Measurements from ENCODE around the gene DAZAP1.

Gene DAZAP1

DNA sequence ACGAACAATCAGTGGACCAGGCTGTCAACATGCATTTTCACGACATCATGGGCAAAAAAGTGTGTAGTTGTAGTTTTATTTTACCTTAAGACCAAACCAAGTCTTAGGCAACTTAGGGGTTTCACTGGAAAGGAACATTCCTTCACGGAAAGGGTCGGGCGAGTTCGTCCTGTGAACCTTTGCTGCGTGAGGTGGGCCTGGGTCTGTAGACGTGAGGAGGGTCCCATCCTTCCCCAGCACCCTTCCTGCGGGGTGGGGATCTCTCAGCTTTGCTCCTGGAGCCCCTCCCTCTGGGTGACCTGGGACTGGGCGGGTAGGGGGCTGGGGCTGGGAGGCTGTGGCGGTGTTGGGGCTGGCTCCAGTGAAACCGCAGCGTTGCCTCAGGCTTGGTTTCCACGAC, 18.5 kb downstream of the DAZAP1 start:
- peaks cover 54 to 70% of the 10 kb centered on the region in 2 donors for H3K36me3 ChIP-seq (ENCODE audit: control insufficient read depth in 2 of 2, insufficient read depth in 2 of 2, low read length in 2 of 2)
- no peak overlapping the region for H3K9ac ChIP-seq (ENCODE audit: low read depth in 1 of 2, low read length in 2 of 2)
- no peaks in the 10 kb centered on the region for H3K27me3 ChIP-seq (ENCODE audit: control insufficient read depth in 2 of 2, insufficient read depth in 2 of 2, low read length in 2 of 2)
- no peak overlapping the region for H3K27ac ChIP-seq (ENCODE audit: low read depth in 2 of 2, low read length in 2 of 2)
- H3K9me3 ChIP-seq (ENCODE audit: control insufficient read depth in 2 of 2, low read length in 2 of 2), result no peaks in the 10 kb centered on the region
- no peak overlapping the region for H3K4me3 ChIP-seq (ENCODE audit: low read length in 2 of 2)
- H3K4me1 ChIP-seq (ENCODE audit: control insufficient read depth in 2 of 2, insufficient read depth in 2 of 2, low read length in 2 of 2), result peaks cover 3 to 8% of the 10 kb centered on the region in 2 donors

DNA sequence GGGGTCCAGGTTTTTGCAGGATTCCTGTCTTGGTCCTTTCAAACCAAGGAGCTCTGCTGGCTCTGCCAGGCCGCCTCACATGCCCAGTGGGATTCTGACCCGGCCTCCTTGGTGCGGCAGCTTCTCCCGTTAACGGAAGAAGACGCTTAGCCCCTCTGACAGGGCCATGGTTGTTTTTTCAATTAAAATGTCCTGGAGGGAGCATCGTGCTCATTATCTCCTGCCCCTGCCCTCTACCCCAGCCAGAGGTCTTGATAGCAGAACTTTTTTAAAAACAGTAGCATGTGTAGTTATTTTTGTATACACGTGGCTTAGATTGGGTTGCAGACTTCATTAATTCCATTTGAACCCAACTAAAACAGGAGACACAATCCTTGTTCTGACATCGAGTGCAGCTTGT, 19.4 kb downstream of the DAZAP1 start:
- no peak overlapping the region for H3K27ac ChIP-seq (ENCODE audit: low read depth in 2 of 2, low read length in 2 of 2)
- no peaks in the 10 kb centered on the region for H3K9me3 ChIP-seq (ENCODE audit: control insufficient read depth in 2 of 2, low read length in 2 of 2)
- no peak overlapping the region for H3K4me3 ChIP-seq (ENCODE audit: low read length in 2 of 2)
- H3K9ac ChIP-seq (ENCODE audit: low read depth in 1 of 2, low read length in 2 of 2), result no peak overlapping the region
- H3K27me3 ChIP-seq (ENCODE audit: control insufficient read depth in 2 of 2, insufficient read depth in 2 of 2, low read length in 2 of 2), result no peaks in the 10 kb centered on the region
- peaks cover 50 to 67% of the 10 kb centered on the region in 2 donors for H3K36me3 ChIP-seq (ENCODE audit: control insufficient read depth in 2 of 2, insufficient read depth in 2 of 2, low read length in 2 of 2)
- peaks cover 3 to 8% of the 10 kb centered on the region in 2 donors for H3K4me1 ChIP-seq (ENCODE audit: control insufficient read depth in 2 of 2, insufficient read depth in 2 of 2, low read length in 2 of 2)

DNA sequence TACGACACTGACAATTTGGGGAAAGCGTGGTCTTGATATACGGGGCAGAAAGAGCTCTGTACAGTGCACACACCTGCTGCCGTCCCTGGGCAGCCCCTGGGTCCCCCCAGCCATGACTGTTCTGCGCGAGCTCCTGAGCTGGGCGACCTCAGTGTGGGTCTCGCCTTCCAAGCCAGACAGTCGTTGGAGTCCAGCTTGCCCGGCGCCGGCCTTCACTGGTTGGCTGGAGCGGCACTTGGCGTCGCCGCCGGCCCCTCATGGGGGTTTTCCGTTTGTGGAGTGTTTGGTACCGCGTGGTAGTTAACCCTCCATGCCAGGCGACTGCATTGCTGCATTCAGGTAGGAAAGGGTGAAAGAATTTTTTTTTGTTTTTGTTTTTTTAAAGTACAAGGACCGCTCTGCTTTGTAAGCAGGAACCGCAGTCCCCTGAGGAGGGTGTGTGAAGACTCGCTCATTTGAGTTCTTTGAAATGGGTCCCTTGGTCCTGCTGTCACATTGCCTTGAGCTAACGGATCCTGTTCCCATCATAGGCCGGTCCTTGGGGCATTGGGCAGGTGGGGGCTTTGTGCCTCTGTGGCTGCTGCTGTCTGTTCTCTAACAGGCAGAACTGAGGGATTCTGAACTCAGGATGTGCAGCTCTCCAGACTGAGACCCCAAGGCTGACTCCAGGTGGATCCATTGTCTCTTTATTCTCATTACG, 20.0 kb downstream of the DAZAP1 start:
- Histone ChIP-seq H3K9ac (ENCODE audit: low read depth in 1 of 2, low read length in 2 of 2) (no peak overlapping the region), H3K9me3 (ENCODE audit: control insufficient read depth in 2 of 2, low read length in 2 of 2) (no peaks in the 10 kb centered on the region), H3K4me1 (ENCODE audit: control insufficient read depth in 2 of 2, insufficient read depth in 2 of 2, low read length in 2 of 2) (peaks cover 3 to 8% of the 10 kb centered on the region in 2 donors), H3K36me3 (ENCODE audit: control insufficient read depth in 2 of 2, insufficient read depth in 2 of 2, low read length in 2 of 2) (peaks cover 52 to 67% of the 10 kb centered on the region in 2 donors), H3K27me3 (ENCODE audit: control insufficient read depth in 2 of 2, insufficient read depth in 2 of 2, low read length in 2 of 2) (no peaks in the 10 kb centered on the region), H3K27ac (ENCODE audit: low read depth in 2 of 2, low read length in 2 of 2) (no peak overlapping the region), H3K4me3 (ENCODE audit: low read length in 2 of 2) (no peak overlapping the region)

DNA sequence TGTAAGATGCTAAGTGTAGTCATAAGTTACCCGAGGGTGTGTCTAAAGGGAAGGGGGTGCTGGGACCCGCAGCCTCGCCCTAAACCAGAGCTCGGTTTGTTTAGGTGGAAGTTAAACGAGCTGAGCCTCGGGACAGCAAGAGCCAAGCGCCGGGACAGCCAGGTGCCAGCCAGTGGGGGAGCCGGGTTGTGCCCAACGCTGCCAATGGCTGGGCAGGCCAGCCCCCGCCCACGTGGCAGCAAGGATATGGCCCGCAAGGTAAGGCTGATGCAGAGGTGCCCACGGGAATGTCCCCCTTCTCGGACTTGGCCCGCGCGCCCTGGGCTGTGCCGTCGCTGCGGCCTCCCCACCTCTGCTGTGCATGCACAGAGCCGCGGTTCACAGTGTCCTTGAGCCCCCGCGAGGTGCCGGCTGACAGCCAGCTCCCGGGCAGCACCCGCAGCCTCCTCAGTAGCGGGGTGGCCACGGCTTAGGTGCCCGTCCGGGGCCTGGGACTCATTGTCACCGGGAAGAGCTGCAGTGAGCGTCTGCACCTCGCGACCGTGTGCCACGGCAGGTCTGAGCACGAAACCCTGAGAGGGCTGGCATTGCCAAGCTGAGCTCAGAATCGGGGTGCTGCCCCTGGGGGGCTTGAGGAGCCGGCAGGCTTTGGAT, 21.5 kb downstream of the DAZAP1 start:
- H3K27me3 ChIP-seq (ENCODE audit: control insufficient read depth in 2 of 2, insufficient read depth in 2 of 2, low read length in 2 of 2), result no peaks in the 10 kb centered on the region
- H3K9me3 ChIP-seq (ENCODE audit: control insufficient read depth in 2 of 2, low read length in 2 of 2), result no peaks in the 10 kb centered on the region
- H3K4me1 ChIP-seq (ENCODE audit: control insufficient read depth in 2 of 2, insufficient read depth in 2 of 2, low read length in 2 of 2), result peaks cover 3 to 8% of the 10 kb centered on the region in 2 donors
- no peak overlapping the region for H3K4me3 ChIP-seq (ENCODE audit: low read length in 2 of 2)
- H3K9ac ChIP-seq (ENCODE audit: low read depth in 1 of 2, low read length in 2 of 2), result no peak overlapping the region
- H3K36me3 ChIP-seq (ENCODE audit: control insufficient read depth in 2 of 2, insufficient read depth in 2 of 2, low read length in 2 of 2), result peaks cover 52 to 68% of the 10 kb centered on the region in 2 donors
- no peak overlapping the region for H3K27ac ChIP-seq (ENCODE audit: low read depth in 2 of 2, low read length in 2 of 2)

DNA sequence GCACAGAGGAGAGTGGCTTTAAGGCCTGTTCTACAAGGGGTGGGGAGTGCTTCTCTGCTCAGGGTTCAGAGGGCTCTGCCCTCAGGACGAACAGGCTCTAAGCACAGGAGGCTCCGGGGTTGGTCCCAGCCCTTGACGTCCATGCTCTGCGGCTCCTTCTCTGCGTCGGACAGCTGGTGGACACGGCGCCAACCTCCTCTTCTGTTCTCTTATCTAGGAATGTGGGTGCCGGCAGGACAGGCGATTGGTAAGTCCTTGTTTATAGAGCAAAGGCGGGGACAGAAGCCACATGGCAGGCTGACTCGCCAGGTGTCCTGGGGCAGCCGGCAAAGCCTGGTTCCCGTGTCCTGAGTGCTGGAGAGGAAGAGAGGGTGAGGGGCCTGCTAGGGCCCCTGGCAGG, 22.4 kb downstream of the DAZAP1 start:
- Histone ChIP-seq H3K9me3 (ENCODE audit: control insufficient read depth in 2 of 2, low read length in 2 of 2) (no peaks in the 10 kb centered on the region), H3K36me3 (ENCODE audit: control insufficient read depth in 2 of 2, insufficient read depth in 2 of 2, low read length in 2 of 2) (peaks cover 58 to 67% of the 10 kb centered on the region in 2 donors)

DNA sequence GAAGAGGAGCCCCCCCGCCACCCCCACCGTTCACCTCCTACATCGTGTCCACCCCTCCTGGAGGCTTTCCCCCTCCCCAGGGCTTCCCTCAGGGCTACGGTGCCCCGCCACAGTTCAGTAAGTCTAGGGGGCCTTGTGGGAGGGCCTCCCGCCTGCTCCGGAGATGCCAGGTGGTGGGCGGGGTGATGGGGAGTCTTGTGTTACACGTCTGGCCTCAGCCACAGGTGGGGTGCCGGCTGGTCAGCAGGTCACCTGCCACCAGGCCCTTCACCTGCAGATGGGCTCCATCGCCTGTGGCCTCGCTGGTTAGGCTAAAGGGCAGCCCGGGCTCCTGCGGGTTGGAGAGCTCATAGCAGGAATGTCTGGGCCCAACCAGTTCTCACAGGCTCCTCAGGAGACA, 22.9 kb downstream of the DAZAP1 start:
- peaks cover 0 to 4% of the 10 kb centered on the region in 2 donors for H3K4me1 ChIP-seq (ENCODE audit: control insufficient read depth in 2 of 2, insufficient read depth in 2 of 2, low read length in 2 of 2)
- no peak overlapping the region for H3K4me3 ChIP-seq (ENCODE audit: low read length in 2 of 2)
- no peaks in the 10 kb centered on the region for H3K9me3 ChIP-seq (ENCODE audit: control insufficient read depth in 2 of 2, low read length in 2 of 2)
- no peaks in the 10 kb centered on the region for H3K27me3 ChIP-seq (ENCODE audit: control insufficient read depth in 2 of 2, insufficient read depth in 2 of 2, low read length in 2 of 2)
- no peak overlapping the region for H3K27ac ChIP-seq (ENCODE audit: low read depth in 2 of 2, low read length in 2 of 2)
- peaks cover 55 to 62% of the 10 kb centered on the region in 2 donors for H3K36me3 ChIP-seq (ENCODE audit: control insufficient read depth in 2 of 2, insufficient read depth in 2 of 2, low read length in 2 of 2)
- H3K9ac ChIP-seq (ENCODE audit: low read depth in 1 of 2, low read length in 2 of 2), result no peak overlapping the region

More for the DNA sequence above, 22.4 kb downstream of the DAZAP1 start:
- Histone ChIP-seq H3K27ac (ENCODE audit: low read depth in 2 of 2, low read length in 2 of 2) (no peak overlapping the region), H3K9ac (ENCODE audit: low read depth in 1 of 2, low read length in 2 of 2) (no peak overlapping the region), H3K4me3 (ENCODE audit: low read length in 2 of 2) (no peak overlapping the region), H3K4me1 (ENCODE audit: control insufficient read depth in 2 of 2, insufficient read depth in 2 of 2, low read length in 2 of 2) (peaks cover 0 to 4% of the 10 kb centered on the region in 2 donors), H3K27me3 (ENCODE audit: control insufficient read depth in 2 of 2, insufficient read depth in 2 of 2, low read length in 2 of 2) (no peaks in the 10 kb centered on the region)

DNA sequence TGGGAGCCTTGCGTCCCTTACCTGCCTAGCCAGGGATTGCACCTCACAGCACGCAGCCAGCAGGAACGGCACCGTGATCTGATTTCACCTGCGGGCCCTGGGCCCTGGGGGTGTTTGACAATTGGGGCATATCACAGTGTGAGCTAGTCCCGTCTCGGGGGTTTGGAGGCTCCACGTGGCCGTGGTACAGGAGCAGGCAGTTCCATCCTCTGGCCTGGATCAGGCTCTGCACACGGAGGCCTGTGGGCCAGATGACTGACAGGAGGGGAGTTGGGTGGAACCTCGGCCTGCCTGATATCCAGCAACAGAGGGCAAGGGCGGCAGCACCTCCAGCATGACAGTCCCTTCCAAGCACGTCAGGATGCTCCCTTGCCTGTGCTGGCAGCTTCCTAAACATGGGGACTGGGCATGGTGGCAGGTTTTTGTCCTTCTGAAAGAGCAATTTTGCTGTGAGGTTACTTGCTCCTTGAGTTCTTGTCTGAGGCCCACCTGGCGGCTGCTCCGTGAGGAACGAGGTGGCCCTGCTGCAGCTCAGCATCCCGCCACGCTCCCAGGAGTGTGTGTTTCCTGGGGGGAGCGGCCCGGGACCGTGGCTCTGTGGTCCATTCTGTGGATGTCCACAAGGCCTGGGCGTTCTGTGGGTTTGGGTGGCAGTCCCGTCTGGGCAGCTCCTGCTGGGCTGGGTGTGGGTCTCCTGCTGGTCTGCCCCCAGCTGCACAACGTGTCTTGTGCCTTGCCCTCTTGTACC, 24.5 kb downstream of the DAZAP1 start:
- Histone ChIP-seq H3K9ac (ENCODE audit: low read depth in 1 of 2, low read length in 2 of 2) (no peak overlapping the region), H3K36me3 (ENCODE audit: control insufficient read depth in 2 of 2, insufficient read depth in 2 of 2, low read length in 2 of 2) (peaks cover 49 to 50% of the 10 kb centered on the region in 2 donors), H3K9me3 (ENCODE audit: control insufficient read depth in 2 of 2, low read length in 2 of 2) (no peaks in the 10 kb centered on the region), H3K27ac (ENCODE audit: low read depth in 2 of 2, low read length in 2 of 2) (no peak overlapping the region), H3K27me3 (ENCODE audit: control insufficient read depth in 2 of 2, insufficient read depth in 2 of 2, low read length in 2 of 2) (no peaks in the 10 kb centered on the region), H3K4me1 (ENCODE audit: control insufficient read depth in 2 of 2, insufficient read depth in 2 of 2, low read length in 2 of 2) (peaks cover 2 to 4% of the 10 kb centered on the region in 2 donors), H3K4me3 (ENCODE audit: low read length in 2 of 2) (no peak overlapping the region)

DNA sequence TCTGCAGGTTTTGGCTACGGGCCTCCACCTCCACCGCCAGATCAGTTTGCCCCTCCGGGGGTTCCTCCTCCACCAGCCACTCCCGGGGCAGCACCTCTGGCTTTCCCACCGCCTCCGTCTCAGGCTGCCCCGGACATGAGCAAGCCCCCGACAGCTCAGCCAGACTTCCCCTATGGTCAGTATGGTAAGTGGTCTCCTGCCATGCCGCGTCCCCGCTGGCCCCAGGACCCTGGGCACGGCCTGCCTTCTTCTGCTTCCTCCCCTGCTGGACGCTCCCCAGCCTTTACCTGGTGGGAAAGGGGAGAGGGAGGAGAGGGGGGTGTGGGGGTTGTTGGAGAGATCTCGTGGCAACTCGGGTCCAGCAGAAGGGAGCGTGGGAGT, 25.1 kb downstream of the DAZAP1 start:
- peaks cover 2 to 5% of the 10 kb centered on the region in 2 donors for H3K4me1 ChIP-seq (ENCODE audit: control insufficient read depth in 2 of 2, insufficient read depth in 2 of 2, low read length in 2 of 2)
- no peaks in the 10 kb centered on the region for H3K9me3 ChIP-seq (ENCODE audit: control insufficient read depth in 2 of 2, low read length in 2 of 2)
- no peak overlapping the region for H3K4me3 ChIP-seq (ENCODE audit: low read length in 2 of 2)
- no peak overlapping the region for H3K27ac ChIP-seq (ENCODE audit: low read depth in 2 of 2, low read length in 2 of 2)
- no peaks in the 10 kb centered on the region for H3K27me3 ChIP-seq (ENCODE audit: control insufficient read depth in 2 of 2, insufficient read depth in 2 of 2, low read length in 2 of 2)
- H3K36me3 ChIP-seq (ENCODE audit: control insufficient read depth in 2 of 2, insufficient read depth in 2 of 2, low read length in 2 of 2), result peaks cover 46 to 50% of the 10 kb centered on the region in 2 donors
- no peak overlapping the region for H3K9ac ChIP-seq (ENCODE audit: low read depth in 1 of 2, low read length in 2 of 2)

DNA sequence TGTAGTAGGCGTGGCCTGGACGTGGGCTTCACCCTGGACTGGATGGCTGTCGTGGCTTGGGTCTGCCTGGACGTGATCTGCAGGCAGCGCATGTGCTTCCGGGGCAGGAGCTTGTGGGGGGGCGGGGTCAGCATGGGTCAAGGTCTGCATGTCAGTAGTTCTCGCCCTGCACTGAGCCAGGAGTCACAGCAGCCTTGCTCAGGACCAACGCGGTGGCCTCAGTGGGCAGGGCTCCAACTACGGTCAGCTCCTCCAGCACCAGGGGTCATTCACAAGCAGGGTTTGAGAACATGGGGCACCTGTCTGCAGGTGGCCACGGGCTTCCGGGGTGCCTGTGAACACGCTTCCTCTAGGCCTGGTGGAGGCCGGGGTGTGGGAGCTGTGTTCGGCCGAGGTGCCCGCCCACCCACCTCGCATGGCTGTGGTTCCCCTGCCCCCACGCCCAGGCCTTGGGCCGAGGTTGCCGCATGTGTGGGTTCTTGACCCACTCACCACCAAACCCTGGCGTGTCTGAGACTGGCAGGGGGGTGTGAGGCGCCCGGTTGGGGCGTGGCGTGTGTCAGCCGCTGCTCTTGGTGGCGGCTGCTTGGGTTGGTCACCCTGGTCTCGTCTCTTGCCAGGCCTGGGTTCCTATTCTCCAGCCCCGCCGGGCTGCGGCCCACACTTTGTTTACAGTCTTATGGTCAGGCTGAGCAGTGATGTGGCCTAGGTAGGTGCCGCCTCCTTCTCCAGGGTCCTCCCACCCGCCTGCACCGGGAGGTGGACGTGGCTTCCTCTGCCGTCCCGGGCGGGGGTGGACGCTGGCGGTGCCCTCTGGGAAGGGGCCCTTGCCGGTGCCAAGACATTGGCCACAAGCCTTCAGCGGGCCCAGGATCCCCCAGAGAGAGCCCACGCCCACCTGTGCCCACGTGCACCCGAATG, 26.0 kb downstream of the DAZAP1 start:
- H3K4me3 ChIP-seq (ENCODE audit: low read length in 2 of 2), result no peak overlapping the region
- H3K4me1 ChIP-seq (ENCODE audit: control insufficient read depth in 2 of 2, insufficient read depth in 2 of 2, low read length in 2 of 2), result peaks cover 2 to 10% of the 10 kb centered on the region in 2 donors
- peaks cover 42 to 50% of the 10 kb centered on the region in 2 donors for H3K36me3 ChIP-seq (ENCODE audit: control insufficient read depth in 2 of 2, insufficient read depth in 2 of 2, low read length in 2 of 2)
- H3K9me3 ChIP-seq (ENCODE audit: control insufficient read depth in 2 of 2, low read length in 2 of 2), result no peaks in the 10 kb centered on the region
- no peak overlapping the region for H3K27ac ChIP-seq (ENCODE audit: low read depth in 2 of 2, low read length in 2 of 2)
- H3K27me3 ChIP-seq (ENCODE audit: control insufficient read depth in 2 of 2, insufficient read depth in 2 of 2, low read length in 2 of 2), result no peaks in the 10 kb centered on the region
- H3K9ac ChIP-seq (ENCODE audit: low read depth in 1 of 2, low read length in 2 of 2), result no peak overlapping the region

Measured in mucosa of rectum (tissue), 2 donors.